HG03108 (cell line): ENCODE results near the gene TMEM245.
"Not testable (repeated sequence)": the region's sequence is repeated elsewhere in the genome, so short reads cannot be mapped to it uniquely, and the experiment has no call there.

ENCODE experiments used
- ATAC-seq: cut with Tn5 transposase; IDR thresholded peaks from one replicate; pipeline ENCODE4 v1.9.1; 2021; ENCODE audit warnings: moderate library complexity; ENCODE audit not compliant: unreplicated experiment

TMEM245 gene

DNA sequence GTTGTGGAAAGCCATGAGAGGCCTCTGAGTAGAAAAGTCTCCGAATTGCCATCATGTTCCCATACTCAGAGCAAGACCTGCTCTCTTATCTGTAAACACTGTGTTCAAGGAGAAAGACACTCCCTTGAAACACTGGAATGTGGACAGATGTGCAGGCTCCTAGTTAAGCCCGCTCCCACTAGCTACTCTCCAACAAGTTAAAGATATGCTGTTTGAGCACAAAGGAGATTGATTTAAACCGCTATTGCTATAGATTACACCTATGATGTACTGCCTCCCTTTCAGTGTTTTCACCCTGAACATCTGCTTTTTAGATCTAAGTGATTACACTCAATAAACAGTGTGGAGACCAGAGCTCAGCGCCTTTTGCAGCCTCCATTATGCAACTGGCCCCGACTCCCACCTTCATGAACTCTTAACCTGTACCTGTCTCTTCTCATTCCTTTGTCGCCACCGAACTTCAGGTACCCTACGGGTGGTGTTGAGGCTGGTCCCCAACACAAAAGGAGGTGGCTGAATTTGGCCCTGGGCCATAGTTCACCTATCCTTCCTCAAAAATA is 47.5 kb downstream of the TMEM245 start:
- ATAC-seq, result no peak

DNA sequence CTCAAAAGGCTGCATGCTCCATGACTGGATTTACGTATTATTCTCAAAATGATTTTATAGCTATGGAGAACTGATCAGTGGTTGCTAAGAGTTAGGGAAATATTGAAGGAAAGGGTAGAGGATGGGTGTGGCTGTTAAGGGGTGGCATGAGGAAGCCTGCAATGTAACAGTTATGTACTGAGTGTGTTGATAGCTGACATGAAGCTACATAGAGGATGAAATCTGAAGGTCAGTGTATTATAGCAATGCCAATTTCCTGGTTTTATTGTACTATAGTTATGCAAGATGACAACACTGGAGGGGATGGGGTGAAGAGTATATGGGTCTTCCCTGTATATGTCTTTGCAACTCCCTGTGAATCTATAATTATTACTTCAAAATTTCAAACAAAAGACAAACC is 51.0 kb downstream of the TMEM245 start:
- no peak for ATAC-seq

DNA sequence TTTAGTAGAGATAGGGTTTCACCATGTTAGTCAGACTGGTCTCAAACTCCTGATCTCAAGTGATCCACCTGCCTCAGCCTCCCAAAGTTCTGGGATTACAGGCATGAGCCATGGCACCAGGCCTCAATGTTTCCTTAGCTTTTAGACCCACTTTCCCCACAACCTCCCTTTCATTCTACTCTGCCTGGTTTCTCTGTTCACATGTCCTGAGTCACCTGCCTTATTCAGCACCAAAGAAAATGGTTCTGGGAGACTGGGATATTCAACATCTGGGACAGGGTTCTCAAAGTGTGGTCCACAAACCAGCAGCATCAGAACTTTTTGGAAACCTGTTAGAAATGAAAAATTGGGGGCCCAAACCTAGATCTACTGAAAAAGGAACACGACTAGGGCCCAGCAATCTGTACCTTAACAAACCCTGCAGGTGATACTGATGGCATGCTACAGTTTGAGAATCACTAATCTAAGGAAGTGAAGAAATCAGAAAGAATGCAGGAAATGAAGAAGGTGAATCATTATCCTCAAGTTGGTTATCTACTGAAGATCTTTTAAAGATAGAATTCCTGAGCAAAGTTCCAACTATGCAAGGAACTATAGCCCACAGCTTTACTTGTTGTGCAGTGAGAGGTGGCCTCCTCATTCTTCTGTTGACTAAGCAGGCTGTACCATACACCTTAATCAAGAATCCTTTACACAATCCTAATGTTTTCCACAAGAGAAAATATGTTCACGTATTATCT is 54.6 kb downstream of the TMEM245 start:
- ATAC-seq, result no peak

DNA sequence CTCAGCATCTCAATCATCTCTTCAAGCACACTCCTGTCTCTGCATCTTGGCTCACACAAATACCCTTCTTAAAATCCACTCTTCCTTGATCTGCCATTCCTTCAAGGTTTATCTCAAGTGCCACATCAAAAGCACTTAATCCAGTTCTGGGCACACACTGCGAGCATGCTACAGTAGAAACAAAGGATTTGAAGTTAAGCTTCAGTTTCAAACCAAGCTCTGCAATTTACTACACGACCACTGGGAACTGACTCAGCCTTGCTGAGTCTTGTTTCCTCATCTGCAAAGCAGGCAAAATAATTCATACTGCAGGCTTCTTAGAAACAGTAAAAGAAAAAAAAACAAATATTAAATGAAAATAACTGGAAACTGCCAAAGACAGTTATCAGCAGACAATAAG is 56.0 kb downstream of the TMEM245 start:
- ATAC-seq, result no peak

DNA sequence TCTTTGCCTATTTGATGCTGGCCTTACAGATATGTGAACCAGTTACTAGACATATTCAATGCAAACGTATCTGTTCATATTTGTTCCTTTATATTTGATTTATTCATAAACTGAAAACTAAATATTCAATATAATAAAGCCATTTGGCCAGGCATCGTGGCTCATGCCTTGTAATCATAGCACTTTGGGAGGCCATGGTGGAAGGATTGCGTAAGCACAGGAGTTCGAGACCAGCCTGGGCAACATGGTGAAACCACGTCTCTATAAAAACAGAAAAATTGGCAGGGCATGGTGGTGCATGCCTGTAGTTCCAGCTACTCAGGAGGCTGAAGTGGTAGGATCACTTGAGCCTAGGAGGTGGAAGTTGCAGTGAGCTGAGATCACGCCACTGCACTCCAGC is 57.2 kb downstream of the TMEM245 start:
- ATAC-seq, result no peak

DNA sequence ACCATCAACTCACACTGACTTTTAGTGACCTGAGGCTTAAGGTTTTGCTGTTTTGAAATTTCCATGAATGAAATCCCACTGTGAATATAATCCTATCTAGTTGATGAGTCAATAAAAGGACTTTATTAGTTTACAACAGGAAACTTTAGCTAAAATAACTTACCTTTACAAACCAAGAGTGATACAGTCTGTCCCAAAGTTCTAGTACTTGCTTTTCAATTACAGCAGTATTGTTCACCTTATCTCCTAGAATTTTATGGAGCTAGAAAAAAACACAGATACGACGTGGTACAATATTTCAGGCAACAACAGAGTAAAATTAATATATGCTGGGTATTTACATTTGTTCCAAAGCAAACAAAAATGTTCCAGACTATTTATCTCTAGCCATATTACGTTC is 59.6 kb downstream of the TMEM245 start:
- no peak for ATAC-seq

DNA sequence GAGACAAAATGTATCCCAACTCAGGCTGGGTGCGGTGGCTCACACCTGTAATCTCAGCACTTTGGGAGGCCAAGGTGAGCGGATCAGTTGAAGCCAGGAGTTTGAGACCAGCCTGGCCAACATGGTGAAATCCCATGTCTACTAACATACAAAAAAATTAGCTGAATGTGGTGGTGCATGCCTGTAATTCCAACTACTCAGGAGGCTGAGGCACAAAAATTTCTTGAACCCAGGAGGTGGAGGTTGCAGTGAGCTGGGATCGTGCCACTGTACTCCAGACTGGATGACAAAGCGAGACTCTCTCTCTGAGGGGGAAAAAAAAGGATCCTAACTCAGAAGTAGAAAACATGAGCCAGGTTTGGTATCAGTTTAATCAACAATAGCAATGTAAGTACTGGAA is 66.6 kb downstream of the TMEM245 start:
- ATAC-seq, result not testable (repeated sequence)

DNA sequence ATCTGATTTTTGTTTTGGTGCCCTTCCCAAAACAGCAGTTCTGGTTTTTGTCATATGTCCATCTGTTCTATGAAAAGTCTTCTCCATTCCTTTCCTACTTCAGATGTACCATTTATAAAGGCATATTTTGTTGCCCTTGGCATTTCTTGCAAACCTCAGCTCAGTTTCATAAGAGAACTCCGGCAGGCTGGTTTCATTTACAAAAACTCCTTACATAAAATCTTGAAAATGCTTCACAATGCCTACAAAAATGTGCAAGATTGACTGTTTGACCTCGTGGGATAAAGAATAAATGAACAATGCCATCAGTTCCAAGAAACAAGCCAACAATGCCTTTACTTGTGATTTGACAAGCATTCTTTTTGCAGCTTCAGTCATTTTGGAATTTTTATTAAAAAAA is 67.3 kb downstream of the TMEM245 start:
- no peak for ATAC-seq

DNA sequence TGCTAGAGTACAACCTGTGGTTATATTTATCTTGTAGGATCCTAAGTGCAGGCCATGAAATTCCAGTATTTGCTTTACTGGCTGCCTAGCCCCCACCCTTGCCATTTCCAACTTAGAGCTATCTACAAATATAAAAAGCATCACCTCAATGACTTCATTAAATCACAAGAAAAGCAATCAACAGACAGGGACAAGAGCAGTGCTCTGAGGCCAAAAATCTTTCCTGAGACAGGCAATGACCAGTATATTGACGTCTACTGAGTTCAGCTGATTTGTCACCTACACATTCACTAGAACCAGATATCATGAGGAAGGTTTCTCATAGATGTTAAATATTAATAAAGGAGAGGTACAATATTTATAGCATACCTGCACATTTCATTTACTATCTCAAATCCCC is 68.0 kb downstream of the TMEM245 start:
- ATAC-seq, result no peak

DNA sequence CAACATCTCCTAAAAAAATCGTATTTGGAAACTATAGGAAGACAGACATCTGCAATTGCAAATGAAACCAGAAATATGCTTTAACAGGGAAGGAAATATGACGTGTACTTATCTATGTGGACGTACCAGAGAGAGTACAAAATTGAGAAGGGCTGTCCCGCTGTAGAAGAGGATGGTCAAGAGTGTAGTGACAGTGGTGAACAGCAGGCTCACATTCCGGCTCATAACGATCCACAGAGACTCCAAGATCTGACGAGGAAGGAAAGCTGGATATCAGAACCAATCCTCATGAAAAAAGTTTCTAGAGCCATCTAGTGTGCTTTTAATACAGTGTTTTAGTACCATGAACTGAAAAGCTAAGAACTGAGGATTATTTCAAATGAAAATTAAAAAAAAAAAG is 69.3 kb downstream of the TMEM245 start:
- no peak for ATAC-seq

DNA sequence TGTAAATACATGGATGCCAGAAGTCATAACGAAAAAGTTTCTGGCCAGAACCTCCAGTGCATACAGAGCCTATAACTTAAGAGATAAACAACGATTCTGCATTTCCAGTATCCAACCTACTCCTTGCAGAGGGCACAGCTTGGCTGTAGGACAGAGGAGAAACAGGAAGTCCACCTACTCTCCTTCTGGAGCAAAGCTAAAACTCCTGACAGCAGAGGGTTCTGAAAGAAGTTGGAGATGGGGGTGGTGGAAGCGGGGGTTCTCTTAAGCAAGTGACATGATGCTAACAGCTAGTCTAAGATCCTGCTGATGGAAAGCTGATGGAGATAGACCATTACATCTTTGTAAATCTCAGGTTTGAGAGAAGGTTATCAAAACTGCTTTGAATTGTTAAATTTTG is 70.9 kb downstream of the TMEM245 start:
- no peak for ATAC-seq

DNA sequence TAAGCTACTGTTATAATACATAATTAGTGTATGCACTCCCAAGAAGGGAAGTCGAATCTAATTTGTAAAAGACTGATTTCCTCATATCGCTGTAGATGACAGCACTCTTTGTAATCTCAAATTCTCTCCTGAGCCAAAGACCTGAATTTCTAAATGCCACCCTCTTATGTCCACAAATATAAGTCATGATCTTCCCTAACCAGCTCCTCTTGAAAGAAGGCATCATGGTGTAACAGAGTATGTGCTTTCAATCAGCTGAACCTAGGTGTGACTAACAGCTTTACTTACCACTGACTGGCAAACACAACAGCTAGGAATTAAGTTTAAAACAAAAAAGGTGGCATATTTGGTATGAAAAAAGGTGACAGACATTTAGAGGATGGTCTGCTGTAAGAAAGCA is 72.5 kb downstream of the TMEM245 start:
- ATAC-seq, result no peak

DNA sequence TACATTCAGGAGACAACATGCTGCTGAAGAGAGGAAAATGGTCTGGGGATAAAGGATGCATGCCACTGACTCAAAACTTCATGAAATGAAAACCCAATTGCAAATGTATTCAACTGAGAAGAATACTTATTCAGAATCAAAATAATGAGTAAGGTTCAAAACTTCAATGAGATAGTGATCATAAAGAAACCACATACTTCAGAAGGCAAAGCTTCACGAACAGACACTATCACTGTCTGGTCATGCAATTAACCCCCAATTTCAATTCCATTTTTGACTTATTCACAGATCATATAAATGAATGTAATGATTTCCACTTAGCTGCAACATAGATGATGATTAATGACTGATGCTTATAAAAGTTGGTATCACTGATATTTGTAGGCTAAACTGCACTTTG is 73.4 kb downstream of the TMEM245 start:
- ATAC-seq, result no peak

DNA sequence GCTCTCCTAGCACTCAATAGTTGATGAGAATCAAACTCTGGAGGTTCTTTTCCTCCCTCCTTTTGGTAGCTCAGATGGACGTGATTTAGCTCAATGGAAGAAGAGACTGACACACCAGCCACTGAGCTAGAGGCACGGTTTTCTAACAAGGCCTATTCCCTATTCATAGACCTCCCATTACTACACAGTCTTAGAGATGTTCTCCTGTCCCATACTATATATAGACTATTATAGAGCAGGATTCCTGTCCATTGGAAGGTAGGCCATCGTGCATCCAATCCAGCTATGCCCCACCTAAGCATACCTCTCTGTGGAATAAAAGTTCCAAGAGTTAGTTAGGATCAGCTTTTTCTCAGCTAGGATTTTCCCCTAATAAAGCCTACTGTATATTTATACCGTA is 76.2 kb downstream of the TMEM245 start:
- ATAC-seq, result no peak

DNA sequence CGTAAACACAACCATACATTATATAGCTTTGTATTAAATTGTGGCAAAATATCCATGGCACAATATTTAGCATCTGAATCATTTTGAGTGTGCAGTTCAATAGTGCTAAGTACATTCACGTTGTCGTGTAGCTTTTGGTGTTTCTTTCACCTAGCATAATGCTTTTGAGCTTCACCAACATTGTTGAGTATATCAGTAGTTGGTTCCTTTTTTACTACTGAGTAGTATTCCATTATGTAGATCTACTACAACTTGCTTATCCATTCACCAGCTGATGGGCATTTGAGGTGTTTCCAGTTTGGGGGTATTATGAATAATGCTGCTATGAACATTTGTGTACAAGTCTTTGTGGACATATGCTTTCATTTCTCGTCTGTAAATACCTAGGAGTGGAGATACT is 79.2 kb downstream of the TMEM245 start:
- no peak for ATAC-seq

DNA sequence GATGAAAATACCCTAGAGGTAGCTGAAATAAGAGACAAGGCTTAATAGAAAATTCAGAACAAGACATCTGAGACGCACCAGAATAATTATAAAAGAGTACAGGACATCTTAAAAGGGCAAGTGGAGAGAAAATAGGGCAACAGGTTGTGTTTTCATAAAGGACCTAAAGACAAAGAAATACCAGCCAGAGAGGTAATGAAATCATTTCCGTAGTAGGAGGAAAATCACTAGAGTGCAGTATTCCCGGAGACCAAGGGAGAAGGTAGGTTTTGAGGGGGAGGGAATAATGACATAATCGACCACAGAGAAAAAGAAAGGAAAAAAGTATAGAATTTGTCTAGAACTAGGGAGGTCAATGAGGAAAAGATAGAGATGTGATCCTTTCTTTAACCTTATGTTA is 80.2 kb downstream of the TMEM245 start:
- no peak for ATAC-seq

DNA sequence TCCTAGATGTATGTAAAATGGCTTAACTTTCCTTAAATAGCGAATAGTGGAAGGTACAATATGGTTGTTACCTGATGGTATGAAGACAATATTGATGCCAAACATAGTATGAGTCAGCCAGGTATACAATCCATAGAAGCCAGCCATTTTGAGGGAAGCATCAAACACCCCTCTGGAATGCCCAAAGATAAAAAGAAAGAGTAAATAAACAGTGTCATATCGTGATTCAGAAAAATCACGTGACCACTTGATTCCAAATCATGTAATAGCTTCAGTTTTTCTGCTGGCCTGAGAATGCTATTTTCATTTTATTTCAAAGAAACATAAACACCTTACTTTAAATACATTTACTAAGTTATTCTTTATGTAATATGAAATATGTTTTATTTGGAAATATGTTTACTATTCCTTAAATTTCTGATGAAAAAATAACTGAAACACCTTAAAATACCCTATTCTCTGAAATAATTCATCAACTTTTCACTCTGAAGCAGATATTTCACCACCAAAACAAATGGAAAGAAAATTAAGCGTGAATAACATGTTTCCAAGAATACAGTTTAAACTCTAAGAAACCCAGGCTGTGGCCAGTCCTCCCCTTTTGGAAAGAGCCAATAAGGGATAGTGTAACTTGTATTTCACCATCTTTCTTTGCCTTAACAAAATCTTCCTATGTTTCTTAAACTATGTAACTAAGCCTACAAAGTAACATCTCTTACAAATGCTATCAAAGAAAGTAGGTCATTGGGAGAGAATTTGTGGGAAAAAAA is 81.6 kb downstream of the TMEM245 start:
- no peak for ATAC-seq

DNA sequence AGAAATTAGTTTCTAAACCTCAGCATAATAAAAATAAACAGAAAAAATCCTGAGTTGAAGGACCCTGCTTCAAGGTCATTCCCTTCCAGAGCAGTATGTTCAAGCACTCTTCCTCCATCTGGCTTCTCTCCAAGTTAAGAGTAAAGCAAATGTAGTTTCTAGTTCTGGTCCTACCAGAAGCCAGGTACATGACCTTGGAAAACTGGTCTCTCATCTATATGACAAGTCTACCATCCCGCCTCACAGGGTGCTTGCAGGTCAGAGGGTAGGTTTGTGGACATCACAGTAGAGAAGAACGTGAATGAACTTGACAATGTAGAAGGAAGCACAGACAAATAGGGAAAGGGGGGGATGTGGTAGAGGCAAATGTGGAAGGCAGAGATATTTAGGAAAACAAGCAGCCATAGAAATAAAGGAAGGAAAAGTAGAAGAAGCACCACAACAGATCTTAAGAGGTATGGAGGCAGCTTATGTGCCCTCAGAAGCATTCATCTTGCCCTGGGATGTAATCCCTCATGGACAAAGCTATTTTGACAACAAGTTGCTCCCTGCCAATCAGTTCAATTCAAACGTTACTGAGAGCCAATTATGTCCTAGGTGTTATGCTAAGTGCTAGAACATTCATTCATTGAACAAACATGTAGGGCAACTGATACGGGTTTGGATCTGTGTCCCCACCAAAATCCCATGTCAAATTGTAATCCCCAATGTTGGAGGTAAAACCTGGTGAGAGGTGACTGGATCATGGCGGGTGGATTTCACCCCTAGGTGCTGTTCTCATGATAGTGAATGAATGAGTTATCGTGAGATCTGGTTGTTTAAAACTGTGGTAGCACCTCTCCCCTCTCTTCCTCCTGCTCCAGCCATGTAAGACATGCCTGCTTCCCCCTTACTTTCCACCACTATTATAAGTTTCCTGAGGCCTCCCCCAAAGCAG is 82.7 kb downstream of the TMEM245 start:
- ATAC-seq, result no peak

DNA sequence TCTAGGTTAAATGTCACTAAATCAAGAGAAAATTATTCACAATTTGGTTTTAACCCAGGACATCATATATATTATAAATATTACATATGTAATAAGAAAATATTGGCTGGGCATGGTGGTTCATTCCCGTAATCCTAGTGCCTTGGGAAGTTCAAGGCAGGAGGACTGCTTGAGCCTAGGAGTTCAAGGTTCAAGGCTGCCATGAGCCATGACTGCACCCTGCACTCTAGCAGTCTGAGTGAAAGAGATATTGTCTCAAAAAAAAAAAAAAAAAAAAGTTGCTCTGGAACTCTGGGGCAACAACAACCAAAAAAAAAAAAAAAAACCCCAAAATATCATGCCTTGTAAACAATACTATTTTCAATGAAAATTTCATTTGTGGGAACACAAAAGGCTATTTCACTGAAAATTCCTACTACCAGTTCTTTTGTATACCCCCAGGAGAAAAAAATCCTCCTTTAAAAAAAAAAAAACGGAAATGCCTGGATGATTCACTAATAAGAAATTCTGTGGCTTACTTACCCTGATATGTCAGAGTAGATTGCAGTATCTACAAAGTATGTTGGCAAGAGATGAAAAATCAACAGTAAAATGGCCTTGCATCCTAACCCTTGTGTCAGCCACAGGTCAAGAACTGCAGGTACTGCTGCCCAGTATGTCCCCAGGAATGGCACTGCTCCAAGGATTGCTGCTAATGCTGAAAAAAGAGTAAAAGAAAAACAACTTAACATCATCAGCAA is 83.9 kb downstream of the TMEM245 start:
- no peak for ATAC-seq

DNA sequence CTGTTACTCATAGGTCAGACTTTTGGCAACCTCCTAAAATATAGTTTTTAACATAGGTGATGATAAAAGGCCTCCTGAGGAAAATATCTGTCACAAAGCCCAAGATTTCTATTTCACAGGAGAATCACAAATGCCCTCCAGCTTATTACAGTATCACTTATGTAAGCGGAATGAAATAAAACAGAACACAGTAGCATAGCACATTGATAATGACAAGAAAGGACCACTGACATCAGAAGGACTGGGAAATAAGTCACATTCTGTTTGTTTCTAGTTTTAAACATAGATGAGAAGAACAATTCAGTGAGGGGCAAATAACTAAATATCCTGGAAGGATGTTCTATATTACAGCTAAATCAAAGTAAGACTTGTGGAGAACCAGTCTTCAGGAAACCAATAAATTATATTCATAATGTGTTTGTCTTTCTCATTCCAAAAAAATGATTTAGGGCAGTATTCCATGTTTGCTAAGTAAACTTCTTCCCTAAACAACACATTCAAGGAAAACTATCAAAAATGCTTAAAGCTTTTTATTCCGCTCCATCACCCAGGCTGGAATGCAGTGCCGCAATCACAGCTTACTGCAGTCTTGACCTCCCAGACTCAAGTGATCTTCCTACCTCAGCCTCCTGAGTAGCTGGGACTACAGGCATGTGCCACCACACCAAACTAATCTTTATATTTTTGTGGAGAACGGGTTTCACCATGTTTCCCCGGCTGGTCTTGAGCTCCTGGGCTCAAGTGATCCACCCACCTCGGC is 85.6 kb downstream of the TMEM245 start:
- no peak for ATAC-seq
